Measurements from ENCODE around the gene KIAA1671. TPM values are rescaled to one million over a fixed set of nuclear protein-coding genes. Genes with fewer than 3 reads are reported as not detected.

Gene KIAA1671
- total RNA-seq, 6 donors from 2014 or later: 30.9 to 57.7 (median 42.1) TPM

GRCh38 chr22:25100948-25101347, 148.4 kb downstream of the KIAA1671 start:
- ATAC-seq (ENCODE audit: low FRiP score in 2 of 2) (no peak), DNase-seq (no peak)
- Histone ChIP-seq H3K4me3 (no peak overlapping the region), H3K27me3 (no peaks in the 10 kb centered on the region), H3K27ac (no peak overlapping the region), H3K4me1 (no peaks in the 10 kb centered on the region), H3K36me3 (no peaks in the 10 kb centered on the region), H3K9me3 (no peaks in the 10 kb centered on the region)
- 57 to 62% methylated on average over 1 to 5 of the region's 5 CpGs for WGBS, 2 donors
- no peak for TF ChIP-seq CTCF (IDR thresholded peaks at IDR 0.05)
- no peak for TF ChIP-seq POLR2A (IDR thresholded peaks at IDR 0.05)
- TF ChIP-seq POLR2AphosphoS5 (IDR thresholded peaks at IDR 0.05): no peak
- TF ChIP-seq EP300 (IDR thresholded peaks at IDR 0.05): no peak

GRCh38 chr22:25101501-25101900, 149.0 kb downstream of the KIAA1671 start:
- Histone ChIP-seq H3K27ac (no peak overlapping the region), H3K4me1 (no peaks in the 10 kb centered on the region), H3K27me3 (no peaks in the 10 kb centered on the region), H3K36me3 (no peaks in the 10 kb centered on the region), H3K4me3 (no peak overlapping the region), H3K9me3 (no peaks in the 10 kb centered on the region)
- ATAC-seq (ENCODE audit: low FRiP score in 2 of 2) (no peak), DNase-seq (no peak)
- no peak for TF ChIP-seq POLR2A (IDR thresholded peaks at IDR 0.05)
- no peak for TF ChIP-seq EP300 (IDR thresholded peaks at IDR 0.05)
- TF ChIP-seq POLR2AphosphoS5 (IDR thresholded peaks at IDR 0.05): no peak
- no peak for TF ChIP-seq CTCF (IDR thresholded peaks at IDR 0.05)
- 89 to 93% methylated on average over 4 of the region's 4 CpGs for WGBS, 2 donors

- H3K4me1 ChIP-seq: no peaks in the 10 kb centered on the region
- H3K9me3 ChIP-seq: no peaks in the 10 kb centered on the region
- H3K4me3 ChIP-seq: no peak overlapping the region
- 92 to 100% methylated on average over 4 of the region's 4 CpGs for WGBS, 2 donors
- no peak for DNase-seq
- H3K27me3 ChIP-seq: no peaks in the 10 kb centered on the region
- TF ChIP-seq EP300 (IDR thresholded peaks at IDR 0.05) (no peak), CTCF (IDR thresholded peaks at IDR 0.05) (no peak), POLR2A (IDR thresholded peaks at IDR 0.05) (no peak)
- H3K36me3 ChIP-seq: no peaks in the 10 kb centered on the region
- ATAC-seq (ENCODE audit: low FRiP score in 2 of 2): no peak
- H3K27ac ChIP-seq: no peak overlapping the region
Observed at GRCh38 chr22:25101986-25102385, 149.5 kb downstream of the KIAA1671 start.

DNA sequence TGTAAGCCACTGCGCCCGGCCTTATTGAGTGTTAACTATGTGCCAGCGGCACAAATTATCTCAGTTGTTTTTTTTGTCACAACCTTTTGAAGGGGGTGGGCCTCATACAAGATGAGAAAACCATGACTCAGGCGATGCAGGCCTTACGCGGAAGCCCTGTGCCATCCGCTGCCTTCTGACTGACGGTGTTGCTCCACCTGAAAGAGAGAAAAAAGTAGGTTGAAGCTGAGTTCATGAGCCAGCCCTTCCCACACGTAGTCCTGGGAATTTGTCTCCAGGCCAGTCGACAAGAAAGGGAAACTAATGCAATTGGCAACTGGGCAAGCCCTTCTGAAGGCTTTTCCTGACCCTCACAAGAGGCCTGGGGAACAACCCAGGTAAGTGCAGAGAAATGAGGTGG, 150.2 kb downstream of the KIAA1671 start:
- DNase-seq (no peak), ATAC-seq (ENCODE audit: low FRiP score in 2 of 2) (no peak)
- no peak overlapping the region for H3K4me3 ChIP-seq
- no peaks in the 10 kb centered on the region for H3K36me3 ChIP-seq
- no peak overlapping the region for H3K27ac ChIP-seq
- no peaks in the 10 kb centered on the region for H3K4me1 ChIP-seq
- H3K27me3 ChIP-seq: no peaks in the 10 kb centered on the region
- H3K9me3 ChIP-seq: no peaks in the 10 kb centered on the region
- no peak for TF ChIP-seq POLR2A (IDR thresholded peaks at IDR 0.05)
- TF ChIP-seq POLR2AphosphoS5 (IDR thresholded peaks at IDR 0.05): no peak
- no peak for TF ChIP-seq CTCF (IDR thresholded peaks at IDR 0.05)
- no peak for TF ChIP-seq EP300 (IDR thresholded peaks at IDR 0.05)
- 84 to 88% methylated on average over 10 of the region's 10 CpGs for WGBS, 2 donors

DNA sequence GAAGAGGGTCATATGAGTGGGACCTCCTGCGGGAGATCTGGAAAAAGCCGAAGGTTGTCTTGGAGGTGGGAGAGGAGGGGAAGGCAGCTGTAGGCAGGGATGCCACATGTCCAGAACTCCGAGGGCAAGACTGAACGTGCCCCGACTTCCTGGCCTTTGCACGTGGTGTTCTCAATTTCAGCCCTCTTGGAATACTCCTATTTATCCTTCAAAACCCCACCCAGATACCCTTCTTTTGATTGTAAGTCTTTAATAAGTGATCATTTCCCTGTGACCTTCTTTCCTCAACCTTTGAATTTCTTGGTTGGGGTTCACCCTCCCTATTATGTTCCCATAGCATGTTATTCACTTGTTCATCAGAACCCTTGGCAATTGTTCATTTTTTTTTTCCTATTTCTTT, 151.9 kb downstream of the KIAA1671 start:
- H3K9me3 ChIP-seq: no peaks in the 10 kb centered on the region
- H3K36me3 ChIP-seq: no peaks in the 10 kb centered on the region
- TF ChIP-seq POLR2AphosphoS5 (IDR thresholded peaks at IDR 0.05): no peak
- no peak for TF ChIP-seq CTCF (IDR thresholded peaks at IDR 0.05)
- TF ChIP-seq POLR2A (IDR thresholded peaks at IDR 0.05): no peak
- TF ChIP-seq EP300 (IDR thresholded peaks at IDR 0.05): no peak
- DNase-seq (no peak), ATAC-seq (ENCODE audit: low FRiP score in 2 of 2) (no peak)
- no peaks in the 10 kb centered on the region for H3K27me3 ChIP-seq
- WGBS, 2 donors: 90 to 91% methylated on average over 6 of the region's 6 CpGs
- H3K27ac ChIP-seq: no peak overlapping the region
- no peaks in the 10 kb centered on the region for H3K4me1 ChIP-seq
- H3K4me3 ChIP-seq: no peak overlapping the region
